Forelimb muscle (tissue), 1 donor: ENCODE measurements around the gene FAM131B. TPM values are rescaled to one million over a fixed set of nuclear protein-coding genes. Genes with fewer than 3 reads are reported as not detected.
"Not testable (repeated sequence)": the region's sequence is repeated elsewhere in the genome, so short reads cannot be mapped to it uniquely, and the experiment has no call there.

Source experiments
- DNase-seq: peaks from one replicate; pipeline ENCODE4 v3.0.0-alpha.2; 2013; ENCODE audit warnings: low read depth
- polyA plus RNA-seq: library from polyadenylated mRNA; unstranded; fragments of 120-200 nt; gene quantifications from one replicate; pipeline ENCODE4 v1.2.1, GENCODE V29; 2013; ENCODE audit not compliant: insufficient read length

FAM131B gene
- polyA plus RNA-seq, 1 donor, result 1.5 TPM

DNA sequence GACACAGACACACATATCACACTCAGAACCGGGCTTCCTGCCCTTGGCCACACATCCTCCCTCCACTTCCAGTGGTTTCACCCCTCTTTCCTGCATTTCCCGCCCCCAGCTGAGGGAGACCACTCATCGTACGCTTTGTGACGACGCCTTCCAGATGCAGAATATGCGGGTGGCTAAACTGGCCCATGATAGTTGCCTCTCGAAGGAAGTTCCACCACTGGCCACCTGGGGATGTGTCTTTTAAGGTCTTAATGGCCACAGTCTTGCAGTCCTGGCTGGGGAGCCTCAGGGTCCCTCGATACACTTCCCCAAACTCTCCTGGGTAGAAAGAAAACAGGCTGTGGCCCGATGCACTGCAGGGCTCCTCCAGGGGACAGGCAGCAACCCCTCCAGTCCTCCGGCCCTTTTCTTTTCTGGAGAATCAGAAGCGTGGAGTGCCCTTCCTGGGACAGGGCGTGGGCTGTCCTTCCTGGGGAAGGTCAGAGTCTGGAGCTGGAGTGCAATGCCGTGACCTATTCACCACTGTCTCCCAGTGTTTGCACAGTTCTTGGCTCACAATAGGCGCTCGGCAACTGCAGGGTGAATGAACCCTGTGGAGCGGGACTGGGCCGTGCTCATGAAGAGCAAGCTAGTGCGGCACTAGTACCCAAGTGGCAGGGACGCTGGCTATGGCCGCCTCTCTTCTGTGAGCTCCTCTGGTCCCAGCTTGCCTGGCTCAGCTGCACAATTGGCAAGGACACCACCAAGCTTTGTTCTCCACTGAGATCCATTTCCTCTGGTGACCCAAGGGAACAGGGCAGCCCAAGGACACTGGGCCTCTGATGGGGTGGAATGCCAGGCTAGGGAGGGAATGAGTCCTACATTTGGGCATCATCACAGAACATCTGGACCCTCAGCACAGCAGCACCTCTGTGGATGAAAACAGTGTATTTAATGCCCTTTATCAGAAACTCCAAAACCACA is 33.0 kb upstream of the FAM131B start:
- DNase-seq, result no peak

DNA sequence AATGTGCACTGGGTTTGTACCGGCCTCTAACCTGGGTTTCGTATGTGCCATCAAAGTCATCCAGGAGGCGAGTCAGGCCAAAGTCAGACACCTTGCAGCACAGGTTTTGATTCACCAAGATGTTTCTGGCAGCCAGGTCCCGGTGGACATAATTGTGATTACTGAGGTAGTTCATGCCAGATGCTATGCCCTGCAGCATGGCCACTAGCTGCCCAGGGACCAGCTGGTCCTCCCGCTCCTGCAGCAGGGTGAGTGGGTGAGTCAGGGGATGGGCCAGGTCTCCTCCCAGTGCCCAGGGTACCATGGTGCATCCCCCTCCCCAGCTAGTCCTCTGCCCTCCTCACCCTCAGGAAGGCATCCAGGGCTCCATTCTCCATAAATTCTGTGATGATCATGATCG is 32.3 kb upstream of the FAM131B start:
- no peak for DNase-seq

DNA sequence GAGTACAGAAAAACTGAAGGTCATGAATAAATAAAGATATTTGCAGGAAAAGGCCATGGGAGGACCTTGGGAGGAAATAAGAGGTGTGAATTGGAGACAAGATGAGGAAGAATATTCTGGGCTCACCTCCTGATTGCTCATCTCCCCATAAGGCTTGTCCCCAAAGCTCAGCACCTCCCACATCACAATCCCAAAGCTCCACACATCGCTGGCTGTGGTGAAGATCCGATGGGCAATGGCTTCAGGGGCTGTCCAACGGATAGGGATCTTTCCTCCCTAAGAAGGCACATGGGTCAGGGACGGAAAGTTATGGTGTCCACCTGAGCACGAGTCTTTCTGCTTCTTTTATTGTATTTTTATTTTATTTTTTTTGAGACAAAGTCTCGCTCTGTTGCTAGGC is 31.6 kb upstream of the FAM131B start:
- DNase-seq, result no peak

DNA sequence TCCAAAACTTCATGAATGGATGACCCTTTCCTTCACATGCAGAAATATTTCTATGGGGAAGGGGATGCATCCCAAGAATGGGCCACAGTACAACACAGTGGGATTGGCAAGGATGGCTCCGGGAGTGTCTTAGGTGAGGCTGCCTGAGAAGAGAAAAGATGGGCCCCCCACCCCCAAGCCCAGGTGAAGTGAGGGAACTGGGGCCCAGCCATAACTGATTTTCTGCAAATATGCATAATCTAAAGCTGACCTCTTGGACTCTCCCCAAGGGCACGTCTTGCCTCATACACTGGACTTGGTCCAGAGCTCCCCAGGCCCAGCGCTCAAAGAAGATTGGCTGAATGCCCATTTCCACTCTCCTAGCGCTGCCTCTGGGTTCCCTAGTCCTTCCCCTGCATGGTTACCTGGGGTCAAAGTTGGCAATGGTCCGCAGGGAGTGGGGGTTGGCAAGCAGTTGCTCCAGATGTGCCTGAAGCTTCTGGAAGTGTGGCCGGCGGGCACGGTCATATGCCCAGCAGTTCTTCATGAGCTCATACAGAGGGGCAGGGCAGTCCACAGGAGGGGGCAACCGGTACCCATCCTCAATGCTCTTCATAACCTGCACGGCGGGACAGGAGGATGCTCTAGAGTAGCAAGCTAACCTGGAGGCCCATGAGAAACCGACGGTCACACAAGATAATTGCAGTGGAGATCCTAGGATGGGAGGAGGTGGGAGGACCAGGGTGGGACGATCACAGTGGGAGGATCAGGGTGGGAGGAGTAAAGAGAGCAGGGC is 30.9 kb upstream of the FAM131B start:
- no peak for DNase-seq

DNA sequence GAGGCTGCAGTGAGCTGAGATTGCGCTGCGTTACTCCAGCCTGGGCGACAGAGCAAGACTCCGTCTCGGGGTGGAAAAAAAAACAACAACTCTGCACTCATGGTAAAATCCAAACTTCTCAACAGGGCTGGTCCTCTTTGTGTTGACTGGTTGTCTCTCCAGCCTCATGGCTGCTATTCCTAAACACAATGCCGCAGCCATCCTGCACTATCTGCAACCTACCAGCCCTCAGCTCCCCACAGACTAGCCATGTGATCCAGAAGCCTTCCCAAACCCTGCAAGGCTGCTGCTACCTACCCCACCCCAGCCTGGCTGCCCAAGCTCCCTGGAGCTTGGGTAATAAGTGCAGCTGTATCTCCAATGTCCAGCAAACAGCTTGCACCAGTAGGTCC is 30.4 kb upstream of the FAM131B start:
- no peak for DNase-seq

DNA sequence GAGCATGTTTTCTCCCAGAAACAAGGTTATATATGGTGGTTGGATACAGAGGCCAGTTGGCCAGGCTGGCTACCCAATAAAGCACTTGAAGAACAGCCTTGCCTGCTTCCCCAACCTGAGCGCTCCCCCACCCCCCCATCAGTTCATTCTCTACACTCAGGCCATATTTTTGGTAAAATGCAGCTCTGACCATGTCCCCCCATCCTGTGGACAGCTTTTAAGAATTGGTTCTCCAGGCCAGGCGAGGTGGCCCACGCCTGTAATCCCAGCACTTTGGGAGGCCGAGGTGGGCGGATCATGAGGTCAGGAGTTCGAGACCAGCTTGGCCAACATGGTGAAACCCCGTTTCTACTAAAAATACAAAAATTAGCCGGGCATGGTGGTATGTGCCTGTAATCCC is 29.9 kb upstream of the FAM131B start:
- not testable (repeated sequence) for DNase-seq

DNA sequence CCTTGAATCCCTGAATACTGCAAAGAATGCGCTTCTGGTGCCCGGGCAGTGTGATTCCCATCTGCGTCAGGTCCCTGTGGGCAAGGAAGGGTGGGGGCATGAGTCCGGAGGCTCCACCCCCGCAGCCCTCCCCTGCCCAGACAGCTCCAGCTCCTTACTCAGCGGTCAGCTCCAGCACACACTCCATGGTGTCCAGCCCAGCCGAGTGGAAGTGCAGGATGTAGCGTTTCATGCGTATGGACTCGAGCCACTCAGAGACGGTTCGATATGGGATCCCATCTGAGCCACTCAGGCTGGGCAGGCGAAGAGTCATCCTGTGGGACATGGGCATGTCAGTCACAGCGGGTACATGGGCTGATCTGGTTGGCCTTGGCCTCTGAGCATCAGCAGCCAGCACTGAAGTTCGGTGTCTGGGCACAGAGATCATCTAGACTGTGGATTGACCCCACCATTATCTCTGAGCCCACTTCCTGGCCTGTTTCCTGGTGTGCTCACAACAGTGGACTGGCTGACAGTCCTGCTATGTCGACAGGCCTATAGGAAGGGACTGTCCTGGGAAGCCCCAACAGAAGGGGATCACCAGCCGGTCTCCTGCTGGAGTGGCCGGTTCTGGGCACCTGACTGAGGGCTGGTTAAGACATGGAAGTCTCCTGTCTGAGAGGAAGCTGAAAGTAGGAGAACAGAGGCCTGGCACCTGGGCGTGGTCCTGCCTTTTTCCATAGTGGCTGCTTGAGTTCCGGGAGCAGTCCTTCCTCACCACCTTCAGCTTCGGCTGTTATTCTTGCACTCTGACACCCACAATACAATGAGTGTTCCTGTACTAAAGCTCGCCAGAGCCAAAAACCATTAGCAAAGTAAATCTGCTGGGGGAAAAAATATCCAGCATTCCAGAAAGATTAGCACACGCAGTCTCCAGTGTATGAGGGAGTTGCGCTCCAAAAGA is 29.2 kb upstream of the FAM131B start:
- DNase-seq, result no peak

DNA sequence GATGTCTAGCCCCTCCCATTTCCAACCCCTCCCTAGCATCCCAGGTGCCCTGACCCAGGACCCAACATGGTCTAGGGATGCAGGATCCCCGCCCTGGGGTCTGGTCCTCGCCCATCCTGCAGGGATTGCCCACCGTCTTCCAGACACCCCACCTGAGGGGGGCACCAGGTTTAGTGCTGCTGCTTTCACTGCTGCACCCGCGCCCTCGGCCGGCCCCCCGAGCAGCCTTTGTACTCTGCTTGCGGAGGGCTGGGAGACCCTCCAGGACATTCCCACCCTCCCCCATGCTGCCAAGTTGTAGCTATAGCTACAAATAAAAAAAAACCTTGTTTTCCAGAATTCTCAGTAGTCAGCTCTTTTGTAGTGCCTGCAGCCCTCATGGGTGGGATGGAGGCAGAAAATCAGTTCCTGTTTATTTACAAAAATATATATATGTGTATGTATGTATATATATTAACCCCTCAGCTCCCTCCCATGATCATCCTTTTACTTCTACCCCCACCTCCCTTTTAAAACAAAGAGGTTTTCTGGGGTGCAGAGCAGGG is 28.3 kb upstream of the FAM131B start:
- no peak for DNase-seq

DNA sequence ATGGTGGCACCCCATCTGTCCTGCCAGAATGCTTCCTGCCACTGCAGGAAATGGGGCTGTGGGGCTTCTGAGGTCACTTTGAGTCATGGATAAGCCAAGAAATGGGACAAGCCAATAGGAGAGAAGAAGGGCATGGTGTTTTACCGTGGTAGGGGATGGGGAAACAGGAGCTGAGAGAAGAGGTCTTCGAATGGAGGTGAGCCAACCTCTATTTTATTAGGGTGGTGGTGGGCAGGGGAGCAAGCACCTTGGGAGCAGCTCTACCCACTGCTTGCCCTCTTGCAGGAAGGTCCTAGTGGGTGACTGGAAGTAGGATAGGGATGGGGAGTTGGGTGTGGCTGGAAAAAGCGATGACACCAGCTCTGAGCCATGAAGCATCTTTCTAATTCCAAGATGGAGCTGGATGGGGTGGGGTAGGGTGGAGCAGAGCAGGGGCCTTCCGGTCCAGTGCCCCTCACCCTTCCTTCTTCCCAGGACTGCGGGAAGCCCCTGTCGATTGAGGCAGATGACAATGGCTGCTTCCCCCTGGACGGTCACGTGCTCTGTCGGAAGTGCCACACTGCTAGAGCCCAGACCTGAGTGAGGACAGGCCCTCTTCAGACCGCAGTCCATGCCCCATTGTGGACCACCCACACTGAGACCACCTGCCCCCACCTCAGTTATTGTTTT is 27.7 kb upstream of the FAM131B start:
- no peak for DNase-seq

DNA sequence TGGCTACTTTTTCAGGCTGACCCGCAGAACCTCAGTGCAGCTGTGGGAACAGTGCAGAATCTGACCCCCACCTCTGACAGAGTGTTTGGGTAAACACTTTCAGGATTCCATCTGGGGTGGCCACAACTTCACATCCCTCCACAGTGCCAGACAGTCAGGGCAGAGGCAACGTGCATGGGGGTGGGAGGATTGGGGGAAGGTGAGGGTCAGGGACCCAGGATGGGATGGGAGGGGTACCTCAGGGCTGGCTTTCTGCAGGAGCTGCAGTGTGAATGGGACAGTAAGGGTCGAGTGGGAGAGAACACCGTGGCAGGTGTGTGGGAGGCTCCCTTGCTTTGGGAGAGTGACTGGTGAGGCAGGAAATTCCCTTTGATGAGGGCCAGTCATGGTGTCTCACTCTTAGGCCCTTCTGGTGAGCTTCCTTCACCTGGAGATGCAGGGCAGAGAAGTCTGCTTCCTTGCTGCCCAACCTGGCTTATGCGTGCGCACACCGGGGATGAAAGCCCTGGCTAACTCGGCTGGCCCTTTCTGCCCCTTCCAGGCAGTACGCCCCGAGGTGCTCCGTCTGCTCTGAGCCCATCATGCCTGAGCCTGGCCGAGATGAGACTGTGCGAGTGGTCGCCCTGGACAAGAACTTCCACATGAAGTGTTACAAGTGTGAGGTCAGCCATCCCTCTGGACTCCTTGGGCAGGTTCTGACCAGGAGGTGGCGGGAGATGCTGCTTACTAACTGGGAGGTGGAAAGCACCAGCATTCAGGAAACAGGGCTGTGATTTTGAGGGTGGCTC is 27.0 kb upstream of the FAM131B start:
- DNase-seq, result no peak

DNA sequence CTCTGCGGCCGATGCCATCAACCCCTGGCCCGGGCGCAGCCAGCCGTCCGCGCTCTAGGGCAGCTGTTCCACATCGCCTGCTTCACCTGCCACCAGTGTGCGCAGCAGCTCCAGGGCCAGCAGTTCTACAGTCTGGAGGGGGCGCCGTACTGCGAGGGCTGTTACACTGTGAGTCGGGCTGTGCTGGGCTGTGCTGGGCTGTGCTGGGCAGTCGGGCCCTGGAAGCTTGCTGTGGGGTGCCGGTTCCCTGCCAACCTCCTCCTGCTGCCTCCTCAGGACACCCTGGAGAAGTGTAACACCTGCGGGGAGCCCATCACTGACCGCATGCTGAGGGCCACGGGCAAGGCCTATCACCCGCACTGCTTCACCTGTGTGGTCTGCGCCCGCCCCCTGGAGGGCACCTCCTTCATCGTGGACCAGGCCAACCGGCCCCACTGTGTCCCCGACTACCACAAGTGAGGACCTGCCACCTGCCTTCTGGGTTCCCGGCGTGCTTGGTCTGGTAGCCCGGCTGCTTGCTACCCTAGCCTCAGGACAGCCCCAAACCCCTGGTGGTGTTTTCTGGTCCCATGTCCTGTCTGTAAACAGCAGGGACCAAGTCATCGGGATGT is 26.1 kb upstream of the FAM131B start:
- no peak for DNase-seq

DNA sequence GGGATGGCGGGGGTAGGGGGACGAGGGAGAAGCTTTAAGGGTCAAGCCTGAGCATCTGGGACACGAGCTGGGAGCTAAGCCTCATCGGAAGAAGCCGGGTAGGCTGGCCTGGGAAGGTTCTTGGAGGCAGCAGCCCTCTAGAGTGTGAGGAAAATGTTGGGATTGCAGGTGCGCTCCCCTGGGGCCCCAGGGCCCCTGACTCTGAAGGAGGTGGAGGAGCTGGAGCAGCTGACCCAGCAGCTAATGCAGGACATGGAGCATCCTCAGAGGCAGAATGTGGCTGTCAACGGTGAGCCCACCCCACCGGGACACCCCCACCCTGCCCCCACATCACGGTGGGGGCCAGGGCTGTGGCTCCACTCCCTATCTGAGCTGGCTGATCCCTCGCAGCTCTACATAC is 25.5 kb upstream of the FAM131B start:
- DNase-seq, result no peak

DNA sequence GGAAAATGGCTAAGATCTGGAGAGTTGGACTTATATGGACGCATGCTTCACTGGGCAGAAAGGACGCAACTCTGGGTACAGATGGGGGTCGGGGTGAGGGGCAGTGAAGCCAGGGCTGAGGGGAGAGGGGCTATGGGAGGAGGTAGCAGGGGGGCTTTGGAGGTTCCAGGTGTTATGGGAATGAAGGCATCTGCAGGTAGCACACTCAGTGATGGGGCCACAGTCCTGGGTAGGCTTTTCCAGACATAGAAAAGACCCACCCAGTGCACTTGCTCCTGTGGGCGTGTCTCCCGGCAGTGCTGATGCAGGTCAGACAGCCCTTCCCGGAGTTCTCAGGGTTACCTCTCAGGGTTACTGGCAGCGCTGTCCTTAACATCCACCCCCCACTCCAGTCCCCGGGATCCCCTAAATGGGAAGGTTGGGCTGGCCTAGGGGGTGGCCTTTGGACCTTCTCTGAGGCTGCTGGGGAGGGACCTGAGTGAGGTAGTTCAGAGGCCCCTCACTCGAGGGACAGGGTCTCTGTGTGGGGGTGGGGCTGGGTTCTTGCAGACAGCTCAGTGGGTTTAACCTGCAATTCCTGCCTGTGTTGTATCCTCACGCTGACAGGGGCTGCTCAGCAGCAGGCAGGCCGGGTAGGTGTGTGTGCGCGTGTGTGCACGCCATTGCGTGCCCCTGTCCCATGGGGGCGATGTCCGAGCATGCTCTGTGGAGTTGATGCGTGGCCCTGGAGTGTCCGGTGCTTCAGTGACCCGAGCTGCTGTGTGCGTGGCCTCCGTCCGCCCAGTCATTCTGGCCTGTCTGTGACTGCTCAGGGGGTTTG is 24.9 kb upstream of the FAM131B start:
- no peak for DNase-seq

DNA sequence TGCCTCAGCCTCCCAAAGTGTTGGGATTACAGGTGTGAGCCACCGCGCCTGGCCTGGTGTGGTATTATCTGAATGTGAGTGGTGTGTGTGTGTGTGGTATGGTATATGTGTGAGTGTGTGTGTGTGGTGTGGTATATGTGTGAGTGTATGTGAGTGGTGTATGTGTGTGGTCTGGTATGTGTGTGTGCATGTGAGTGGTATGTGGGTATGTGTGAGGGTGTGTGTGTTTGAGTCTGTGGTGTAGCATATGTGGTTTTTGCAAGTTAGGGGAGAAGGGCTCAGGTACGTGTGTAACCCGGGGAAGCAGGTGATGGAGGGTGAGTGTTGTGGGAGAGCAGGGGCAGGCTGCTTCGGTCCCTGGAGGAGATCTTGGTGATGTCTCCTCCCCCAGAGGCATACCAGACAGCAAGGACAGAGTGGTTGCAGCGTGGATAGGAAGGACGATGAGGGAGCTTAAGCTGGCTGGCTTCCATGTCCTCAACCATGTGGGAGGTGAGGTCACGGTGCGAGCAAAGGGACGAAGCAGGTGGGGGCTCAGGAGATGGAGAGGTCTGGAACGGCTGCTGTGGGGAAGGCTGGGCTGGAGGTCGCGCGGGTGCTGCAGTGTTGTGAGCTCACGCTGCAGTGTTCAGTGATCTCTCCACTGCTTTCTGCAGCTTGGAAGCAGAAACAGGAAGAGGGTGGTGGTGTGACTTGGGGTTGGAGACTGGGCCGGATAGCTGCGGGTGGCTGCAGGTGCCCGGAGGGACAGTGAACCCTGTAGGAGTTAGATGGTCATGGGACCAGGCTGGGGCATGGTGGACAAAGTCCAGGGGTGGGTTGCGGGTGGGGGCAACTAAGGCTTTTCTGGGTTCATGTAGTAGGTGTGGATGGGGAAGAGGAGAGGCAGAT is 23.6 kb upstream of the FAM131B start:
- DNase-seq, result no peak

DNA sequence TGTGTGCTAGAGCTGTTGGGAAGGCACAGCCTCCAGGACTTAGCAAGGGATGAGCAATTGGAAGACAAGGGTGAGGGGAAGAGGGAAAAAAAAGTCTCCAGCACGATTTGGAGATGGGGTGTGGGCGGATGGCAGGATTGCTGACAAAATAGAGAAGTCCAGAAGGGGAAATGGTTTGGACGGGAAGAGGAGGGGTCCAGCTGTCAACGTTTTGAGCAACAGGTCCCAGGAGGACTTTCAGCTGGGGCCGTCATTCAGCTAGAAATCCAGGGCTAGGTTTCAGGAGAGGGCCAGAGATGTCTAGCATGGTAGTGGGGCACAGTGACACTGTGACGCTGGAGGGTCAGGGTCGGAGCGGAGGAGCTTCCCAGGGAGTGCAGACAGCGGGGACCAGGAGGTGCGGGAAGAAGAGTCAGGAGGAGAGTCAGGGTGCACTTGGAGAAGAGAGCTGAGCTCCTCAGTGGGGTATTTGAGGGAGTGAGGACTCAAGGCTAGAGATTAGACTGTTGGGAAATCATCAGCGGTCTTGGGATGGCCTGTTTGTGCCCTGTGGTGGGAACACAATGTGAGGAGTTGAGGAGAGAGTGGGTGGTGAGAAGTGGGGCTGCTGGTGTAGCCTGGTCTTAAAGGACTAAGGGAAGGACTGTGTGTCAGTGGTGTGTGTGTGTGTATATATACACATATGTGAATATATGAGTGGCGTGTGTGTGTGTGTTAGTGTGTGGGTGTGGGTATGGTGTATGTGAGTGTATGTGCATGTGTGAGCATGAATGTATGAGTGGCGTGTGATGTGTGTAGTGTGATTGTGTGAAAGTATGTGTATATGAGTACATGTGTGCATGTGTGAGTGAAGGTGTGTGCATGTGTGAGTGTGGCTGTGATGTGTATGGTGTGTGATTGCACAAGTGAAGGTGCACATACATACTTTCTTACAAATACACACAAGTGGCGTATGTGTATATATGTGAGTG is 22.4 kb upstream of the FAM131B start:
- no peak for DNase-seq

DNA sequence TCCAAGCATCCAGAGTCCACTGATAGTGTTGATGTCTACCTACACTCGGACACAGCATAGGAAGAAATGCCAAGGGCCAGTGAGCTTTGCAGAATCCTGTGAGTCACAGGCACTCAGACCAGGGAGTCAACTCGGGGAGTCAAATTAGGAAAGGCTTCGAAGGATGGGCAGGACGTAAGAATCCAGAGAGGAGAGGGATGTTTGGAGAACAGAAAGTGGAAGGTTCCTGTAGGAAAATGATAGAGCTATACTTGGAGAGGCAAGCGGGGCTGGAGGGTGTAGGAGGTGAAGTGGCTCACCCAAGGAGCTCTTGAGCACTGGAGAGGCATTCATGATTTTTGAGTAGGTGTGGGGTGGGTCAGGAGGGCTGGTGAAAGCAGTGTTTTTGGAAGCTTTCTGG is 21.6 kb upstream of the FAM131B start:
- DNase-seq, result no peak

DNA sequence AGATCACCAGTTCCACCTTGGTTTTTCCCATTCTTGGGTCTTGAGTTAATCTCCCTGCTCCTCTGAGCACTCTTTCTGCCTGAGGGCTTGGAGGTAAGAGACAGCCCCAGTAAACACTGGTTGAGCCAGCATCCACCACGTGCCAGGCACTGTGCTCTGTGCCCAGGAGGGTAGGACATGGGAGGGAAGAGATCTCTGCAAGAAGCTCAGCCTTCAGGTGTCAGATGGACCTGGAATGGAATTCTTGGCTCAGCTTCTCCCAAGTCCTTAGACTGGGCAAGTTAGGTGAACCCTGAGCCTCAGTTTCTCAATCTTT is 21.1 kb upstream of the FAM131B start:
- DNase-seq, result no peak
